ENCODE results near the gene EHHADH.
"Not testable (repeated sequence)": the region's sequence is repeated elsewhere in the genome, so short reads cannot be mapped to it uniquely, and the experiment has no call there.

EHHADH gene

DNA sequence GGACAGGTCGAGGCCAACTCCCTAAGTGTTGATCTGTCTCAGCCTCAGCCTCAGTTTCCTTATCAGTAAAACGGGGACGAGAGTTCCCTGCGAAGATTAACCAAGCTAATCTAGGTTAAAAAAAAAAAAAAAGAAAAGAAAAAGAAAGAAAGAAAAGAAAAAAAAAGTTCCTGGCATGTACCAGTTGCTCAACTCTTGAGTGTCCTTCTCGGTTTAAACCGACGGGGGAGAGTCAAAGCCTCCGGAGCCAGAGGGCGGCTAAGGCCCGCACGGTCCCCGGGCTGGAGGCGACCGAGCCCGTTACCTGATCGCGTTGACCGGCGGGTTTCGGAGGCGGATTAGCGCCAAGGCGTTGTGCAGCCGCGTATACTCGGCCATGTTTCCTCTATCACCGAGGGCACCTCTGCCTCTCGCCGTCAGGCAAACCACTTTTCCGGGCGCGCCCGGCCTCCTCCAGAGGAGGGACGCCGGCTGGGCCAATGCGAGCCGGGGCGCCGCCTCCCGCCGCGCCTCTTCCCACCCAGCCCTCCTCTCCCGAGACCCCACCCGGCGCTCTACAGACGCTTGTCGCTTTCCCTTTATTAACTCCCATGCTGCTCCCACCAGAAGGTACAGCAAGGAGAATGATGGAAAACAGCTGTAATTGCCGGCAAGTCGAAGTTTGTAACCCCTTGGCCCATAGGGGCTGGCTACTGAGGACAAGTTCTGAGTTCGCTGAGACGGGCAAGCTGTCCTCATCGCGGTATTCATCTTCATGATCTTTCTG lies at the start of gene EHHADH:
Gene EHHADH (minus strand): TSS at position 405 of the 766 bp plus-strand sequence. CDS start 27 bp downstream, at position 378.
- TF ChIP-seq, protein P1, sequence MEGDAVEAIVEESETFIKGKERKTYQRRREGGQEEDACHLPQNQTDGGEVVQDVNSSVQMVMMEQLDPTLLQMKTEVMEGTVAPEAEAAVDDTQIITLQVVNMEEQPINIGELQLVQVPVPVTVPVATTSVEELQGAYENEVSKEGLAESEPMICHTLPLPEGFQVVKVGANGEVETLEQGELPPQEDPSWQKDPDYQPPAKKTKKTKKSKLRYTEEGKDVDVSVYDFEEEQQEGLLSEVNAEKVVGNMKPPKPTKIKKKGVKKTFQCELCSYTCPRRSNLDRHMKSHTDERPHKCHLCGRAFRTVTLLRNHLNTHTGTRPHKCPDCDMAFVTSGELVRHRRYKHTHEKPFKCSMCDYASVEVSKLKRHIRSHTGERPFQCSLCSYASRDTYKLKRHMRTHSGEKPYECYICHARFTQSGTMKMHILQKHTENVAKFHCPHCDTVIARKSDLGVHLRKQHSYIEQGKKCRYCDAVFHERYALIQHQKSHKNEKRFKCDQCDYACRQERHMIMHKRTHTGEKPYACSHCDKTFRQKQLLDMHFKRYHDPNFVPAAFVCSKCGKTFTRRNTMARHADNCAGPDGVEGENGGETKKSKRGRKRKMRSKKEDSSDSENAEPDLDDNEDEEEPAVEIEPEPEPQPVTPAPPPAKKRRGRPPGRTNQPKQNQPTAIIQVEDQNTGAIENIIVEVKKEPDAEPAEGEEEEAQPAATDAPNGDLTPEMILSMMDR (IDR thresholded peaks at IDR 0.05; ENCODE audit: low read depth, low read length, missing control alignments) = no peak
- H3K4me3 ChIP-seq (replicated peaks; ENCODE audit: low read depth, low read length) = peak within 1 kb of the TSS; percentile 56
- peak; percentile 9 for DNase-seq (ENCODE audit: extremely low read depth, low read depth)

DNA sequence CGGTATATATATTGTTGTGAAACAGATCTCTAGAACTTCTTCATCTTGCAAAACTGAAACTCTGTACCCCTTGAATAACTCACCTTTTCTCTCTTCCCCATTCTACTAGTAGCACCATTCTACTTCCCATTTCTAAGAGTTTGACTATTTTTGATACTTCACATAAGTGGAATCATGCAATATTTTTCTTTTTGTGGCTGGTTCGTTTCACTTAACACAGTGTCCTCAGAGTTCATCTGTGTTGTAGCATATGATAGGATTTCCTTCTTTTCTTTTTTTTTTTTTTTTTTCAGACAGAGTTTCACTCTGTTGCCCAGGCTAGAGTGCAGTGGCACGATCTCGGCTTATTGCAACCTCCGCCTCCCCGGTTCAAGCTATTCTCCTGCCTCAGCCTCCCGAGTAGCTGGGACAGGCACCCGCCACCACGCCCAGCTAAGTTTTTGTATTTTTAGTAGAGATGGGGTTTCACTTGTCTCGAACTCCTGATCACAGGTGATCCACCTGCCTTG lies 46.1 kb upstream of the EHHADH start:
- not testable (repeated sequence) for DNase-seq (ENCODE audit: extremely low read depth, low read depth)

DNA sequence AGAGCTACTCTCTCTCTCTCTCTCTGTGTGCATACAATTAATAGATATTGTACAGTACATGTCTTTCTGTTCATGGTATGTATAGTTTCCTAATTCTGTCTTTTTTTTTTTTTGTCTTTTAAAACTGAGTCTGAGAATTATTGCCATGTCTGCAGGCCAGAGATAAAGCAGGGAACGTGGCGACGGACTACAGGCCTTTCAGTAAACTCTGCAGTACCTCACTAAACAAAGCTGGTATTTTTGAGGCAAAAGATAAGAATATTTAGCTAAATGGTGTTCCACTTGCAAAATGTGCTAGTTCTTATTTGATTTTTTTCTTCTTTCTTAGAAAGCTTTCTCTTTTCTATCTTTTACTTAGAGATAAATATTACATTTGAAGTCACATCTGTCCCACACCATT lies 44.0 kb upstream of the EHHADH start:
- DNase-seq (ENCODE audit: extremely low read depth, low read depth) = no peak
- TF ChIP-seq, protein P1 (IDR thresholded peaks at IDR 0.05; ENCODE audit: low read depth, low read length, missing control alignments) = no peak
- no peak overlapping the region for H3K4me3 ChIP-seq (replicated peaks; ENCODE audit: low read depth, low read length)

More for the DNA sequence above, 46.1 kb upstream of the EHHADH start:
- not testable (repeated sequence) for H3K4me3 ChIP-seq (replicated peaks; ENCODE audit: low read depth, low read length)

DNA sequence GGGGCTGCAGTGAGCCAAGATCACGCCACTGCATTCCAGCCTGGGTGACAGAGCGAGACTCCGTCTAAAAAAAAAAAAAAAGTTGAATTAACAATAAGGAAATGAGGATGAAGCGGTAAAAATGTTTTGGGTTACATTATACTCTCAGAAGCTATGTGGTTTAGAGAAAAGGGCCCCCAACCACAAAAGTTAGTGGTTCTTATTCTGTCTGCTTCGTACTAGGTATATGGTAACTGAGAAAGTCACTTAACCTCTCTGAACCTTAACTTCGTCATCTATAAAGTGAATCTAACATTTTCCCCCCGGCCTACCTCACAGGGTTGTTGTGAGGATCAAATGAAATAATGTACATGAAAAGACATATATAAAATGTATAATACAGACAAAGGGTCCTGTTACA lies 38.4 kb upstream of the EHHADH start:
- no peak for DNase-seq (ENCODE audit: extremely low read depth, low read depth)
- TF ChIP-seq, protein P1 (IDR thresholded peaks at IDR 0.05; ENCODE audit: low read depth, low read length, missing control alignments) = no peak
- H3K4me3 ChIP-seq (replicated peaks; ENCODE audit: low read depth, low read length) = no peak overlapping the region

DNA sequence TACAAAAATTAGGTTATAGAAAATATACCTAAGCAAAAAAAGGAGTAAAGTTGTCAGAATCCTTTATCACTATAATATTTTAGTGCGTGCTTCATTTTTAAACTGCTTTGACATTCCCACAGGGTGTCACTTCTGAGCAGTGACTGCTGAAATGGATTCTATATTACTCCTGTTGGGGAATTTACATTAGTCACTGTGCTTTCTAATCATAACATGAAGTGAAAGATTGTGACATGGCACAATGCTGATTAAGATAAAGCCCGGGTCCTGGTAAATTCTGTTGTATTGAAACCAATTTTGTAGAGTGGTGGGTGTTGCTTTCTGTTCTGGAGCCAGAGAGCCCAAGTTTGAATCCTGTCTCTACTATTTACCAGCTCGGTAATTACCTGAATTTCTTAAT lies 36.4 kb upstream of the EHHADH start:
- TF ChIP-seq, protein P1 (IDR thresholded peaks at IDR 0.05; ENCODE audit: low read depth, low read length, missing control alignments) = no peak
- H3K4me3 ChIP-seq (replicated peaks; ENCODE audit: low read depth, low read length) = no peak overlapping the region
- no peak for DNase-seq (ENCODE audit: extremely low read depth, low read depth)

DNA sequence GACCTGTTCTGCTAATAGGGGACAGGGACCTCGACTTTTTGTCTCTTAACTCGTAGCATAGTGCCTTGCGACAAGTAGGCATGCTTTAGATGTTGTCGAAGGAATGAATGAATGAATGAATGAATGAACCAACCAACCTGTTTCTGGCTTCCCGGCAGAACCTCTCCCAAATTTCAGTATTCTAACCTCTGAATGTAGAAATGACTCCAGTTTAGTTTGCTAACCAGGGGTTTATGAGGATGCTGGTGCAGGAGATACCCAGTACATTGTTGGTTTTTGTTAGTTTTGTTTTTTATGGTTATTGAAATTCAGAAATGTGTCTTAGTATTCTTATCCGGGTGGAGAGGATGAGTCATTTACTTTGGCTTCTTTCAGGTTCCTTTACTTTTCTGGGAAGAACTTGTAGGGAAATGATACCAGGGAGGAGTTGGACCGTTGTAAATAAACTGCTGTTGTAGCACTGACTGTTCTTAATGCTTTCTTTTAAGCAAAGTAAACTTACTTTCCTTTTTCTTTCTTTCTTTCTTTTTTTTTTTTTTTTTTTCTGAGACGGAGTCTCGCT lies 29.6 kb upstream of the EHHADH start:
- H3K4me3 ChIP-seq (replicated peaks; ENCODE audit: low read depth, low read length) = peak overlapping the region; percentile 97
- no peak for DNase-seq (ENCODE audit: extremely low read depth, low read depth)
- TF ChIP-seq, protein P1 (IDR thresholded peaks at IDR 0.05; ENCODE audit: low read depth, low read length, missing control alignments) = no peak

DNA sequence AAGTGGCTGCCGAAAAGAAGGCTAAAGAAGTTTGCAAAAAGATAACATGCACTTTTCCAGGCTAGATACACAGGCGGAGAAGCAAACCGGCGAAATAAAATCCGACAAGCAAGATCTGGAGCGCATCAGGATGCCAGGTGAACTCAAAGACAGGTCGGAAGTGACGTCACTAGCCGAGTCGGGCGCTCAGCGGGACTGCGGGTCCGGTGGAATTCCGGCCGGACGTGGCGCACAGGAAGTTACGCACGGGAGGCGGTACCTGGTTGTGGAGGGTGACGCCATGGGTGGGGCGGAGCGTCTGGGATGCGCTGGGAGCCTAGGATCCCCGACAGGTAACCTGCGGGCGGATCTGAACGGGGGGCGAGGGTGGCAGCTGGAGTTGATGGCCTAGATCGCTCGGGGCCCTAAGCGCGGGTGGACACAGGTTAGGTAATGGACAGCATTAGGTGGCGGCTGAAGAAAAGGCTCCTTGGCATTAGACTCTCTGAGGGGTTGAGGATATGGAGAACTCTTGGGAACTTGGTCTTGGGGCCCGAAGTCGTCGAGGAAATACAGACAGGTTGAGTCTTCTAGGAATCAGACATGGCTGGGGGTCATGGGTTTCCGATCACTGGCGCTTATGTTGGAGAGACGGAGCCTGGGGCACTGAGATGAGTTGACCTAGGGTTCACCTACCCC lies 29.0 kb upstream of the EHHADH start:
- TF ChIP-seq, protein P1 (IDR thresholded peaks at IDR 0.05; ENCODE audit: low read depth, low read length, missing control alignments) = no peak
- peak; percentile 76 for DNase-seq (ENCODE audit: extremely low read depth, low read depth)
- H3K4me3 ChIP-seq (replicated peaks; ENCODE audit: low read depth, low read length) = peak overlapping the region; percentile 97

Data from HFF-Myc (cell line).